HL-60 (cell line): ENCODE measurements around the gene ADAP2.

Experiments
- CTCF ChIP-seq: IDR thresholded peaks from one replicate; pipeline ENCODE4 v1.5.1; 2011; ENCODE audit warnings: low read length, control low read depth, inconsistent platforms; ENCODE audit not compliant: insufficient read depth
- REST ChIP-seq: IDR thresholded peaks from 2 replicates; pipeline ENCODE4 v1.6.1; 2012; ENCODE audit warnings: low read depth; ENCODE audit not compliant: insufficient replicate concordance

DNA sequence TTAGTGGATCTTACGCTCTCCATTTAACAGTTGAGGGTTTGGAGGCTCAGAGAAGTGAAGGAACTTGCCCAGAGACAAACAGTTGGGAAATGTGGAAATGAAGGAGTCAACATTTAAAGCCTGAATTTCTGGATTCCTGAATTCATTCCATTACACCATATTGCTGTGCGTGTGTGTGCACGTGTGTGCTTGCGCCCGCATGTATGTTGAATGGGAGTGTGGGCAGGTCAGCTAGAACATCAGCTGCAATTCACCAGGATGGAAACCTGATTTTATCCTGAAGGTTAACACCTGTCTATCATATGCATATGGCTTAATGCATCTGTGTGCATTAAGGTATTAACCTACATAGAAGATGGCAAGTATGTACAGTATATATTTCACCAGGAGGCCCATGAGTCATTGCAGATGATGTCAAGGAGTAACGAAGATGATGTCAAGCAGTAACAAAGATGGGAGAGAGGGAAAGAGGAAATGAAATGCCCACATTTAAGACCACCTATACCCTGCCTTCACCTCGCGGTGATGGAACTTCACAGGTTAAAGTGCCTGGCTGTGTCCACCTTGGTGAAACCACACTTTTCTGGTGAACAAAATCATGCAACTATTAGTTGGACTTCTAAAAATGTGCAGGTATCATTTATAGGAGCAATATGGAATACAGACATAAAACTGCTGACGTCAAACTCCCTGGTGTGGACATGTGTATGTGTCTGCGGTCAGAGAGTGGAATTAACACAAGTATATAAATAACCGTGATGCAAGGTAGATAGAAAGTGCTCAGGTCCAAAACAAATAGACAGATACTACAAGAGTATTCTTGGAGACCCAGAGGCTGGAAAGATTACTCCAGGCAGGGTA is 832 bp upstream of the ADAP2 start:
- TF ChIP-seq CTCF (no peak), REST (no peak)
